Activated naive CD4-positive, alpha-beta T cell treated with anti-CD3 and anti-CD28 coated beads, Interleukin-2, amount 10 ng/mL, durations not matched to agents 7 days and 5 days (primary cell): ENCODE data around the gene EWSR1.

Experiments used
- CTCF ChIA-PET: fragments of 350-600 bp; sonication (Branson Sonifier 250); formaldehyde crosslinking; loops from one replicate; lab custom pipeline; 2021; ENCODE audit warnings: antibody characterized with exemption; lab: Charles Lee
- DNase-seq: peaks from one replicate; pipeline ENCODE4 v3.0.0-alpha.2; 2020
- H3K27ac Mint-ChIP-seq: one replicate; pipeline ENCODE4 v1.8.0; 2021; ENCODE audit warnings: mild to moderate bottlenecking, moderate library complexity, mixed read lengths
- H3K27me3 Mint-ChIP-seq: one replicate; pipeline ENCODE4 v1.8.0; 2021; ENCODE audit warnings: mild to moderate bottlenecking, mixed read lengths
- H3K36me3 Mint-ChIP-seq: one replicate; pipeline ENCODE4 v1.8.0; 2021; ENCODE audit warnings: mixed read lengths
- H3K4me1 Mint-ChIP-seq: one replicate; pipeline ENCODE4 v1.8.0; 2021; ENCODE audit warnings: mixed read lengths
- H3K4me3 Mint-ChIP-seq: one replicate; pipeline ENCODE4 v1.8.0; 2021; ENCODE audit warnings: mild to moderate bottlenecking, moderate library complexity, mixed read lengths
- H3K9me3 Mint-ChIP-seq: one replicate; pipeline ENCODE4 v1.8.0; 2021; ENCODE audit warnings: mixed read lengths

The EWSR1 gene

GRCh38 chr22:29317827-29318454, 49.9 kb downstream of the EWSR1 start:
- Mint-ChIP-seq H3K4me1 (peaks cover 20% of the 10 kb centered on the region), H3K9me3 (no peaks in the 10 kb centered on the region), H3K27ac (no peak overlapping the region), H3K36me3 (peaks cover 2% of the 10 kb centered on the region), H3K4me3 (no peak overlapping the region), H3K27me3 (peaks cover 62% of the 10 kb centered on the region)
- CTCF ChIA-PET = no interaction called here
- DNase-seq = no peak

GRCh38 chr22:29319072-29319471, 51.0 kb downstream of the EWSR1 start:
- Mint-ChIP-seq H3K36me3 (peaks cover 2% of the 10 kb centered on the region), H3K4me3 (no peak overlapping the region), H3K27me3 (peaks cover 51% of the 10 kb centered on the region), H3K9me3 (no peaks in the 10 kb centered on the region), H3K4me1 (peaks cover 9% of the 10 kb centered on the region), H3K27ac (no peak overlapping the region)
- CTCF ChIA-PET = interaction anchor here (0.6 kb wide), 1 partner anchor 19 kb away, joined by 3 read pairs; no protein-coding TSS in a partner anchor
- no peak for DNase-seq

GRCh38 chr22:29320546-29320945, 52.5 kb downstream of the EWSR1 start:
- Mint-ChIP-seq H3K27ac (no peak overlapping the region), H3K36me3 (peaks cover 2% of the 10 kb centered on the region), H3K4me1 (peaks cover 2% of the 10 kb centered on the region), H3K4me3 (no peak overlapping the region), H3K27me3 (peaks cover 36% of the 10 kb centered on the region), H3K9me3 (no peaks in the 10 kb centered on the region)
- DNase-seq = no peak
- CTCF ChIA-PET = interaction anchor here (1.2 kb wide), 1 partner anchor 16 kb away, joined by 3 read pairs; no protein-coding TSS in a partner anchor

- Mint-ChIP-seq H3K4me3 (no peak overlapping the region), H3K27me3 (peaks cover 5% of the 10 kb centered on the region), H3K36me3 (no peaks in the 10 kb centered on the region), H3K9me3 (no peaks in the 10 kb centered on the region), H3K27ac (peak overlapping the region; percentile 66), H3K4me1 (no peaks in the 10 kb centered on the region)
- CTCF ChIA-PET = interaction anchor here (1.5 kb wide), 1 partner anchor 9 kb away, joined by 3 read pairs; no protein-coding TSS in a partner anchor
- DNase-seq = no peak
Measured at GRCh38 chr22:29323641-29324040, 55.6 kb downstream of the EWSR1 start.

GRCh38 chr22:29325356-29325755, 57.3 kb downstream of the EWSR1 start:
- H3K36me3 Mint-ChIP-seq = no peaks in the 10 kb centered on the region
- CTCF ChIA-PET = interaction anchor here (1.1 kb wide), 1 partner anchor 8 kb away, joined by 4 read pairs; no protein-coding TSS in a partner anchor

GRCh38 chr22:29325785-29326315, 57.8 kb downstream of the EWSR1 start:
- DNase-seq = no peak
- no peaks in the 10 kb centered on the region for H3K27me3 Mint-ChIP-seq
- no peaks in the 10 kb centered on the region for H3K4me1 Mint-ChIP-seq
- H3K27ac Mint-ChIP-seq = no peak overlapping the region
- no peak overlapping the region for H3K4me3 Mint-ChIP-seq
- CTCF ChIA-PET = interaction anchor here (1.1 kb wide), 1 partner anchor 9 kb away, joined by 4 read pairs; no protein-coding TSS in a partner anchor
- no peaks in the 10 kb centered on the region for H3K36me3 Mint-ChIP-seq
- no peaks in the 10 kb centered on the region for H3K9me3 Mint-ChIP-seq

More at GRCh38 chr22:29325356-29325755, 57.3 kb downstream of the EWSR1 start:
- Mint-ChIP-seq H3K27ac (no peak overlapping the region), H3K4me3 (no peak overlapping the region), H3K9me3 (no peaks in the 10 kb centered on the region), H3K4me1 (no peaks in the 10 kb centered on the region), H3K27me3 (no peaks in the 10 kb centered on the region)
- no peak for DNase-seq

- H3K27ac Mint-ChIP-seq = no peak overlapping the region
- no peak overlapping the region for H3K4me3 Mint-ChIP-seq
- no peaks in the 10 kb centered on the region for H3K36me3 Mint-ChIP-seq
- no peaks in the 10 kb centered on the region for H3K9me3 Mint-ChIP-seq
- CTCF ChIA-PET = interaction anchor here (1.1 kb wide), 1 partner anchor 9 kb away, joined by 4 read pairs; no protein-coding TSS in a partner anchor
- no peaks in the 10 kb centered on the region for H3K4me1 Mint-ChIP-seq
- no peak for DNase-seq
- no peaks in the 10 kb centered on the region for H3K27me3 Mint-ChIP-seq
Measured at GRCh38 chr22:29326481-29326880, 58.4 kb downstream of the EWSR1 start.

GRCh38 chr22:29327089-29327764, 59.2 kb downstream of the EWSR1 start:
- CTCF ChIA-PET = no interaction called here
- no peak for DNase-seq
- H3K27ac Mint-ChIP-seq = no peak overlapping the region
- H3K4me3 Mint-ChIP-seq = no peak overlapping the region
- no peaks in the 10 kb centered on the region for H3K27me3 Mint-ChIP-seq
- H3K9me3 Mint-ChIP-seq = no peaks in the 10 kb centered on the region
- H3K36me3 Mint-ChIP-seq = peaks cover 3% of the 10 kb centered on the region
- H3K4me1 Mint-ChIP-seq = no peaks in the 10 kb centered on the region

GRCh38 chr22:29328055-29328454, 60.0 kb downstream of the EWSR1 start:
- H3K4me1 Mint-ChIP-seq = no peaks in the 10 kb centered on the region
- no peak for DNase-seq
- CTCF ChIA-PET = no interaction called here
- H3K4me3 Mint-ChIP-seq = no peak overlapping the region
- peaks cover 3% of the 10 kb centered on the region for H3K36me3 Mint-ChIP-seq
- no peaks in the 10 kb centered on the region for H3K9me3 Mint-ChIP-seq
- H3K27me3 Mint-ChIP-seq = no peaks in the 10 kb centered on the region
- H3K27ac Mint-ChIP-seq = no peak overlapping the region

- Mint-ChIP-seq H3K36me3 (peaks cover 3% of the 10 kb centered on the region), H3K27me3 (no peaks in the 10 kb centered on the region), H3K27ac (no peak overlapping the region), H3K9me3 (no peaks in the 10 kb centered on the region), H3K4me1 (no peaks in the 10 kb centered on the region), H3K4me3 (no peak overlapping the region)
- no peak for DNase-seq
- CTCF ChIA-PET = no interaction called here
Measured at GRCh38 chr22:29328566-29329500, 60.8 kb downstream of the EWSR1 start.

- Mint-ChIP-seq H3K9me3 (no peaks in the 10 kb centered on the region), H3K27ac (no peak overlapping the region), H3K4me3 (no peak overlapping the region), H3K36me3 (peaks cover 3% of the 10 kb centered on the region), H3K4me1 (no peaks in the 10 kb centered on the region), H3K27me3 (no peaks in the 10 kb centered on the region)
- DNase-seq = no peak
- CTCF ChIA-PET = no interaction called here
Measured at GRCh38 chr22:29329581-29329980, 61.5 kb downstream of the EWSR1 start.

GRCh38 chr22:29330291-29330690, 62.2 kb downstream of the EWSR1 start:
- no peaks in the 10 kb centered on the region for H3K9me3 Mint-ChIP-seq
- CTCF ChIA-PET = no interaction called here
- H3K4me3 Mint-ChIP-seq = no peak overlapping the region
- no peak for DNase-seq
- H3K4me1 Mint-ChIP-seq = no peaks in the 10 kb centered on the region
- peaks cover 3% of the 10 kb centered on the region for H3K36me3 Mint-ChIP-seq
- no peak overlapping the region for H3K27ac Mint-ChIP-seq
- no peaks in the 10 kb centered on the region for H3K27me3 Mint-ChIP-seq

- no peak overlapping the region for H3K4me3 Mint-ChIP-seq
- no peaks in the 10 kb centered on the region for H3K27me3 Mint-ChIP-seq
- no peak overlapping the region for H3K27ac Mint-ChIP-seq
- H3K36me3 Mint-ChIP-seq = peaks cover 7% of the 10 kb centered on the region
- H3K4me1 Mint-ChIP-seq = no peaks in the 10 kb centered on the region
- CTCF ChIA-PET = no interaction called here
- no peaks in the 10 kb centered on the region for H3K9me3 Mint-ChIP-seq
- DNase-seq = no peak
Measured at GRCh38 chr22:29330753-29331152, 62.7 kb downstream of the EWSR1 start.

GRCh38 chr22:29331213-29331612, 63.1 kb downstream of the EWSR1 start:
- H3K27ac Mint-ChIP-seq = no peak overlapping the region
- H3K4me1 Mint-ChIP-seq = no peaks in the 10 kb centered on the region

More at GRCh38 chr22:29331213-29331612, 63.1 kb downstream of the EWSR1 start:
- no peaks in the 10 kb centered on the region for H3K27me3 Mint-ChIP-seq
- no peak for DNase-seq
- peaks cover 11% of the 10 kb centered on the region for H3K36me3 Mint-ChIP-seq
- H3K9me3 Mint-ChIP-seq = no peaks in the 10 kb centered on the region
- no peak overlapping the region for H3K4me3 Mint-ChIP-seq
- CTCF ChIA-PET = no interaction called here
